ENCODE results near the gene GLT8D1. TPM values are rescaled to one million over a fixed set of nuclear protein-coding genes. Genes with fewer than 3 reads are reported as not detected.

Gene GLT8D1
- total RNA-seq, 1 experiment from 2014 or later = 42.1 TPM

- CTCF ChIA-PET = no interaction called here
- RAD21 ChIA-PET (ENCODE audit: low non-redundant PET in 1 of 2, low total read pairs in 2 of 2, uncharacterized antibody in 2 of 2, unreplicated experiment in 2 of 2) = no interaction called here
These were observed 49.7 kb downstream of the GLT8D1 start for GRCh38 chr3:52655895-52656294.

More at GRCh38 chr3:52655895-52656294, 49.7 kb downstream of the GLT8D1 start:
- Histone ChIP-seq H3K4me3 (replicated peaks in 1 of 2; ENCODE audit: low read depth in 1 of 2, low read length in 2 of 2) (no peak overlapping the region), H2AFZ (ENCODE audit: low read depth, low read length, poor library complexity, severe bottlenecking) (no peak overlapping the region), H4K20me1 (ENCODE audit: insufficient read depth) (no peaks in the 10 kb centered on the region), H3K27me3 (ENCODE audit: insufficient read depth, low read length) (no peaks in the 10 kb centered on the region), H3K9ac (ENCODE audit: low read length) (no peak overlapping the region), H3K9me3 (ENCODE audit: control insufficient read depth in 1 of 2, insufficient read depth in 1 of 2, low read depth in 1 of 2, low read length in 2 of 2) (no peaks in the 10 kb centered on the region), H3K4me1 (ENCODE audit: control insufficient read depth in 1 of 2, insufficient read depth in 2 of 2, low read length in 2 of 2) (no peaks in the 10 kb centered on the region), H3K27ac (ENCODE audit: low read depth, low read length) (no peak overlapping the region), H3K4me2 (ENCODE audit: low read length) (no peak overlapping the region), H3K9me2 (ENCODE audit: insufficient read depth) (no peaks in the 10 kb centered on the region), H3K79me2 (ENCODE audit: insufficient read depth, low read length) (no peaks in the 10 kb centered on the region), H3K36me3 (ENCODE audit: control insufficient read depth in 1 of 2, insufficient read depth in 2 of 2, low read length in 2 of 2) (peaks cover 22 to 25% of the 10 kb centered on the region in 2 experiments)
- ATAC-seq (no peak), DNase-seq (ENCODE audit: low read depth, low spot score) (no peak)
- BruUV-seq (replicated peaks) = no TSS peak
- POLR2A ChIA-PET = no interaction called here
- intact Hi-C loops (cut with micrococcal nuclease) = no loop called here
- no peak for TF ChIP-seq EZH2 (IDR thresholded peaks at IDR 0.05)
- TF ChIP-seq JUND (IDR thresholded peaks at IDR 0.05) = no peak
- TF ChIP-seq REST (IDR thresholded peaks at IDR 0.05; ENCODE audit: low read depth) = no peak
- no peak for TF ChIP-seq MAX (IDR thresholded peaks at IDR 0.05)
